ENCODE data around the gene ATG10.

The ATG10 gene

GRCh38 chr5:82225525-82226172 is 253.8 kb downstream of the ATG10 start:
- peak; percentile 51 to 67 for DNase-seq
- TF ChIP-seq CTCF (IDR thresholded peaks at IDR 0.05) = peak; percentile 64 to 75
- intact Hi-C loops (cut with DNase I; ENCODE audit: low total_unique reads) = loop anchor here (10.0 kb wide), 1 partner anchor 801 kb away; no protein-coding TSS in a partner anchor
- no peaks in the 10 kb centered on the region for H3K9me3 ChIP-seq
- no peaks in the 10 kb centered on the region for H3K27me3 ChIP-seq
- no peaks in the 10 kb centered on the region for H3K36me3 ChIP-seq
- H3K4me1 ChIP-seq = no peaks in the 10 kb centered on the region
- H3K27ac ChIP-seq = no peak overlapping the region
- H3K4me3 ChIP-seq = no peak overlapping the region

GRCh38 chr5:82234885-82235284 is 263.1 kb downstream of the ATG10 start:
- TF ChIP-seq CTCF (IDR thresholded peaks at IDR 0.05) = no peak

GRCh38 chr5:82244151-82244550 is 272.3 kb downstream of the ATG10 start:
- Histone ChIP-seq H3K4me1 (no peaks in the 10 kb centered on the region), H3K27me3 (no peaks in the 10 kb centered on the region), H3K36me3 (peaks cover 0 to 6% (median 0%) of the 10 kb centered on the region in 3 donors), H3K9me3 (peaks cover 0 to 15% (median 8%) of the 10 kb centered on the region in 3 donors), H3K27ac (no peak overlapping the region), H3K4me3 (no peak overlapping the region)
- TF ChIP-seq CTCF (IDR thresholded peaks at IDR 0.05) = no peak
- no peak for DNase-seq
- intact Hi-C loops (cut with DNase I; ENCODE audit: low total_unique reads) = no loop called here

More at GRCh38 chr5:82234885-82235284, 263.1 kb downstream of the ATG10 start:
- intact Hi-C loops (cut with DNase I; ENCODE audit: low total_unique reads) = no loop called here
- DNase-seq = no peak
- Histone ChIP-seq H3K4me1 (peaks cover 0 to 17% (median 3%) of the 10 kb centered on the region in 4 donors), H3K27me3 (no peaks in the 10 kb centered on the region), H3K4me3 (no peak overlapping the region), H3K27ac (no peak overlapping the region), H3K9me3 (no peaks in the 10 kb centered on the region), H3K36me3 (no peaks in the 10 kb centered on the region)

GRCh38 chr5:82244854-82245635 is 273.2 kb downstream of the ATG10 start:
- Histone ChIP-seq H3K4me1 (no peaks in the 10 kb centered on the region), H3K36me3 (peaks cover 0 to 6% (median 0%) of the 10 kb centered on the region in 3 donors), H3K4me3 (no peak overlapping the region), H3K27me3 (no peaks in the 10 kb centered on the region), H3K27ac (no peak overlapping the region), H3K9me3 (peaks cover 0 to 15% (median 8%) of the 10 kb centered on the region in 3 donors)
- no peak for DNase-seq
- no peak for TF ChIP-seq CTCF (IDR thresholded peaks at IDR 0.05)
- intact Hi-C loops (cut with DNase I; ENCODE audit: low total_unique reads) = no loop called here

- peaks cover 0 to 6% (median 0%) of the 10 kb centered on the region in 3 donors for H3K36me3 ChIP-seq
- no peaks in the 10 kb centered on the region for H3K4me1 ChIP-seq
- H3K9me3 ChIP-seq = peaks cover 0 to 15% (median 8%) of the 10 kb centered on the region in 3 donors
- no peak for TF ChIP-seq CTCF (IDR thresholded peaks at IDR 0.05)
- DNase-seq = no peak
- H3K27me3 ChIP-seq = no peaks in the 10 kb centered on the region
- no peak overlapping the region for H3K27ac ChIP-seq
- H3K4me3 ChIP-seq = no peak overlapping the region
- intact Hi-C loops (cut with DNase I; ENCODE audit: low total_unique reads) = no loop called here
Measured at GRCh38 chr5:82246960-82247574, 275.2 kb downstream of the ATG10 start.

Data from tibial artery (tissue), 4 donors.